ENCODE data around the gene BRIP1. TPM values are rescaled to one million over a fixed set of nuclear protein-coding genes. Genes with fewer than 3 reads are reported as not detected.
"Not testable (repeated sequence)": the region's sequence is repeated elsewhere in the genome, so short reads cannot be mapped to it uniquely, and the experiment has no call there.

Gene BRIP1
- polyA plus RNA-seq, 2 of the 4 experiments (the other 2 are of a cell fraction): 8.0 to 11.5 TPM

- Histone ChIP-seq H3K4me3 (no peak overlapping the region), H3K4me2 (no peak overlapping the region), H3K4me1 (no peaks in the 10 kb centered on the region), H3K27ac (no peak overlapping the region), H3K9me3 (no peaks in the 10 kb centered on the region)
- ChIA-PET POLR2A (no interaction called here), CTCF (no interaction called here)
- DNase-seq (ENCODE audit: low read depth in 1 of 2, low spot score in 1 of 2) (no peak), FAIRE-seq (peak; percentile 82), ATAC-seq (no peak)
- no peak for TF ChIP-seq HDAC2 (IDR thresholded peaks at IDR 0.05)
- WGBS (ENCODE audit: missing lambda C conversion rate): 91% methylated on average over 2 of the region's 2 CpGs
These were observed 34.3 kb upstream of the BRIP1 start for GRCh38 chr17:61897548-61898180.

- Histone ChIP-seq H3K4me1 (no peaks in the 10 kb centered on the region), H3K27ac (no peak overlapping the region), H3K9me3 (no peaks in the 10 kb centered on the region), H3K4me3 (no peak overlapping the region), H3K4me2 (no peak overlapping the region)
- DNase-seq (ENCODE audit: low read depth in 1 of 2, low spot score in 1 of 2) (no peak), ATAC-seq (no peak), FAIRE-seq (no peak)
- TF ChIP-seq, protein P1, sequence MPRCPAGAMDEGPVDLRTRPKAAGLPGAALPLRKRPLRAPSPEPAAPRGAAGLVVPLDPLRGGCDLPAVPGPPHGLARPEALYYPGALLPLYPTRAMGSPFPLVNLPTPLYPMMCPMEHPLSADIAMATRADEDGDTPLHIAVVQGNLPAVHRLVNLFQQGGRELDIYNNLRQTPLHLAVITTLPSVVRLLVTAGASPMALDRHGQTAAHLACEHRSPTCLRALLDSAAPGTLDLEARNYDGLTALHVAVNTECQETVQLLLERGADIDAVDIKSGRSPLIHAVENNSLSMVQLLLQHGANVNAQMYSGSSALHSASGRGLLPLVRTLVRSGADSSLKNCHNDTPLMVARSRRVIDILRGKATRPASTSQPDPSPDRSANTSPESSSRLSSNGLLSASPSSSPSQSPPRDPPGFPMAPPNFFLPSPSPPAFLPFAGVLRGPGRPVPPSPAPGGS (IDR thresholded peaks at IDR 0.05): no peak
- TF ChIP-seq SMC3 (IDR thresholded peaks at IDR 0.05) (no peak), ZFP36 (IDR thresholded peaks at IDR 0.05; ENCODE audit: borderline replicate concordance, partially characterized antibody) (no peak), RFX5 (IDR thresholded peaks at IDR 0.05) (no peak), EHF (CRISPR knock-in tag; IDR thresholded peaks at IDR 0.05) (no peak), GATA3 (IDR thresholded peaks at IDR 0.05; ENCODE audit: borderline replicate concordance) (no peak), KDM1A (IDR thresholded peaks at IDR 0.05; ENCODE audit: low read depth) (no peak), SREBF2 (IDR thresholded peaks at IDR 0.05) (no peak), HOXA7 (CRISPR knock-in tag; IDR thresholded peaks at IDR 0.05) (no peak), FOXS1 (CRISPR knock-in tag; IDR thresholded peaks at IDR 0.05) (no peak), ELK1 (IDR thresholded peaks at IDR 0.05; ENCODE audit: low read depth, low read length) (no peak), HOXB13 (CRISPR knock-in tag; IDR thresholded peaks at IDR 0.05; ENCODE audit: low read depth) (no peak), EHMT2 (IDR thresholded peaks at IDR 0.05; ENCODE audit: low read depth) (no peak), CHD4 (IDR thresholded peaks at IDR 0.05; ENCODE audit: borderline replicate concordance) (no peak), ZSCAN20 (CRISPR knock-in tag; IDR thresholded peaks at IDR 0.05) (no peak)
- TF ChIP-seq, protein P2, sequence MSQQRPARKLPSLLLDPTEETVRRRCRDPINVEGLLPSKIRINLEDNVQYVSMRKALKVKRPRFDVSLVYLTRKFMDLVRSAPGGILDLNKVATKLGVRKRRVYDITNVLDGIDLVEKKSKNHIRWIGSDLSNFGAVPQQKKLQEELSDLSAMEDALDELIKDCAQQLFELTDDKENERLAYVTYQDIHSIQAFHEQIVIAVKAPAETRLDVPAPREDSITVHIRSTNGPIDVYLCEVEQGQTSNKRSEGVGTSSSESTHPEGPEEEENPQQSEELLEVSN (IDR thresholded peaks at IDR 0.05; ENCODE audit: borderline replicate concordance, low read depth): no peak
- TF ChIP-seq, protein P3, sequence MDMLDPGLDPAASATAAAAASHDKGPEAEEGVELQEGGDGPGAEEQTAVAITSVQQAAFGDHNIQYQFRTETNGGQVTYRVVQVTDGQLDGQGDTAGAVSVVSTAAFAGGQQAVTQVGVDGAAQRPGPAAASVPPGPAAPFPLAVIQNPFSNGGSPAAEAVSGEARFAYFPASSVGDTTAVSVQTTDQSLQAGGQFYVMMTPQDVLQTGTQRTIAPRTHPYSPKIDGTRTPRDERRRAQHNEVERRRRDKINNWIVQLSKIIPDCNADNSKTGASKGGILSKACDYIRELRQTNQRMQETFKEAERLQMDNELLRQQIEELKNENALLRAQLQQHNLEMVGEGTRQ (IDR thresholded peaks at IDR 0.05): no peak
- TF ChIP-seq, protein P4, sequence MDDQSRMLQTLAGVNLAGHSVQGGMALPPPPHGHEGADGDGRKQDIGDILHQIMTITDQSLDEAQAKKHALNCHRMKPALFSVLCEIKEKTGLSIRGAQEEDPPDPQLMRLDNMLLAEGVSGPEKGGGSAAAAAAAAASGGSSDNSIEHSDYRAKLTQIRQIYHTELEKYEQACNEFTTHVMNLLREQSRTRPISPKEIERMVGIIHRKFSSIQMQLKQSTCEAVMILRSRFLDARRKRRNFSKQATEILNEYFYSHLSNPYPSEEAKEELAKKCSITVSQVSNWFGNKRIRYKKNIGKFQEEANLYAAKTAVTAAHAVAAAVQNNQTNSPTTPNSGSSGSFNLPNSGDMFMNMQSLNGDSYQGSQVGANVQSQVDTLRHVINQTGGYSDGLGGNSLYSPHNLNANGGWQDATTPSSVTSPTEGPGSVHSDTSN (IDR thresholded peaks at IDR 0.05): no peak
- 17% methylated on average over 2 of the region's 2 CpGs for WGBS (ENCODE audit: missing lambda C conversion rate)
- POLR2A ChIA-PET: no interaction called here
- CTCF ChIA-PET: interaction anchor here (1.0 kb wide), 1 partner anchor 215 kb away, joined by 3 read pairs; no protein-coding TSS in a partner anchor
These were observed 32.1 kb upstream of the BRIP1 start for GRCh38 chr17:61895391-61895790.

GRCh38 chr17:61894310-61894709 is 31.0 kb upstream of the BRIP1 start:
- FAIRE-seq; DNase-seq (ENCODE audit: low read depth in 1 of 2, low spot score in 1 of 2); H3K4me3 ChIP-seq; H3K9me3 ChIP-seq; H3K27ac ChIP-seq; H3K4me1 ChIP-seq; ATAC-seq; H3K4me2 ChIP-seq; POLR2A ChIA-PET: not testable (repeated sequence)
- CTCF ChIA-PET: interaction anchor here (0.5 kb wide), 1 partner anchor 10 kb away, joined by 3 read pairs; no protein-coding TSS in a partner anchor
- WGBS (ENCODE audit: missing lambda C conversion rate): 71% methylated on average over 5 of the region's 5 CpGs

DNA sequence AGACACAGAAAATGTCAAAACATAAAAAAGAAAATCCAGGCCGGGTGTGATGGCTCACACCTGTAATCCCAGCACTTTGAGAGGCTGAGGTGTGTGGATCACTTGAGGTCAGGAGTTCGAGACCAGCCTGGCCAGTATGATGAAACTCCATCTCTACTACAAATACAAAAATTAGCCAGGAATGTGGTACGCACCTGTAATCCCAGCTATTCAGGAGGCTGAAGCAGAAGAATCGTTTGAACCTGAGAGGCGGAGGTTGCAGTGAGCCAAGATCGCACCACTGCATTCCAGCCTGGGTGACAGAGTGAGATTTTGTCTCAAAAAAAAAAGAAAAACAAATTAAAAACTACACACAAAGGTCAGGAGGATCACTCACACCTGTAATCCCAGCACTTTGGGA is 24.4 kb upstream of the BRIP1 start:
- H3K4me1 ChIP-seq; H3K9me3 ChIP-seq; H3K4me3 ChIP-seq; DNase-seq (ENCODE audit: low read depth in 1 of 2, low spot score in 1 of 2); POLR2A ChIA-PET; FAIRE-seq; ATAC-seq; CTCF ChIA-PET; H3K27ac ChIP-seq; H3K4me2 ChIP-seq: not testable (repeated sequence)
- 92% methylated on average over 6 of the region's 6 CpGs for WGBS (ENCODE audit: missing lambda C conversion rate)
